HG03442 (cell line): Measurements from ENCODE around the gene OBP2A.
"Not testable (repeated sequence)": the region's sequence is repeated elsewhere in the genome, so short reads cannot be mapped to it uniquely, and the experiment has no call there.

Experiments
- ATAC-seq: cut with Tn5 transposase; IDR thresholded peaks from one replicate; pipeline ENCODE4 v1.9.1; 2021; ENCODE audit warnings: mild to moderate bottlenecking, moderate library complexity; ENCODE audit not compliant: unreplicated experiment

OBP2A gene

DNA sequence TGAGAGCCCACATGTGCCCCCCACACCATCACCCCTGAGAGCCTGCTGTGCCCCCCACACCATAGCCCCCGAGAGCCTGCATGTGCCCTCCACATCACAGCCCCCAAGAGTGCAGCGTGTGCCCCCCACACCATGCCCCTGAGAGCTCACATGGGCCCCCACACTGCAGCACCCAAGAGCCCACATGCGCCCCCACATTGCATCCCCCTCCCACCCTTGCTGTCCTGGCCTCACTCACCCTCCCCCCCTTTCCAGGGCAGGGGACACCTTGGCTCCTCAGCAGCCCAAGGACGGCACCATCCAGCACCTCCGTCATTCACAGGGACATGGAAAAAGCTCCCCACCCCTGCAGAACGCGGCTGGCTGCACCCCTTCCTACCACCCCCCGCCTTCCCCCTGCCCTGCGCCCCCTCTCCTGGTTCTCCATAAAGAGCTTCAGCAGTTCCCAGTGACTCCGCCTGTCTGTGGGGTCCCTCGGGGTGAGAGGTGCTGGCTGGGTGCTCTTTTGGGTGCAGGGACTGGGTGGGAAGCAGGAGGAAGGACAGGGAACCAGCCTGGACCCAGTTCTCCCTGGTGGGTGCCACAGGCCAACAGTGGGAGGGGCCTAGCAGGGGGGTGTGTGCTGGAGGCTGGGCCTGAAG, 19.7 kb upstream of the OBP2A start:
- ATAC-seq: no peak

DNA sequence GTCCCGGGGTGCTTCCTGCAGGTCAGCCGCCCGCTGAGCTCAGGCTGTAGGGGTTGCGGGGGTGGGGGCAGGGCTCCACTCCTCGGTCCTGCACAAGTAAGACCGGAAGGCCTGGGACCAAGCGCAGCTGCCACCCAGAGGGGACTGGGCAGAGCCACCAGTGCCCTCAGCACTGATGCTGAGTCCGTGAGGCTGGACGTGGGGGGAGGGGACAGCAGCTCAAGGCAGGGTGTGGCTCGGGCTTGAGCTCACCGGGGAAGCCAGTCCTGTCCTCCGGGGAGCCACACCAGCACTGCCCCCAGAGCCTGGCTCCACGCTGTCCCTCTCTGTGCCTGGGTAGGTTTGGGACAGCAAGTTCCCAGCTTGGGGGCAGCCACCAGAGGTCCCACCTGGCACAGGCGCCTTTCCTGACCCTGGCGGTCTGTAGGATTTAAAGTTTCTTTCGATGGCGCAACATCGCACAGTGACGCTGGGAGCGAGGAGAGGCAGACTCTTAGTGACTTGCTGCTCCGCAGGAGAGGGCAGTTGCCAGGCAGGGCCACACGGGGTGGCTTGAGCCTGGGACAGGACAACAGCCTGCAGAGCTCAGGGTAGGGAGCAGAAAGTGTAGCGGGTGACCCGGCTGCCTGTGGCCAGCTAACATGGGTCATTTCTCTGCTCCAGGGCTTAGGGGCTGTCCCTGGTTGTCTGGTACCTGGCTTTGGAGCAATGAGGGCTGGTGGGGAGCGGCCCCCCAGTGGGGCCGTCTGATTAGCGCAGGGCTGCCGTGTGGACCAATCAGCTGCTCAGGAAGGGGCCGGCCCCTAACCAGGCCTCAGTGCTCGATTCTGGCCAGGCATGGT, 19.0 kb upstream of the OBP2A start:
- ATAC-seq: no peak

DNA sequence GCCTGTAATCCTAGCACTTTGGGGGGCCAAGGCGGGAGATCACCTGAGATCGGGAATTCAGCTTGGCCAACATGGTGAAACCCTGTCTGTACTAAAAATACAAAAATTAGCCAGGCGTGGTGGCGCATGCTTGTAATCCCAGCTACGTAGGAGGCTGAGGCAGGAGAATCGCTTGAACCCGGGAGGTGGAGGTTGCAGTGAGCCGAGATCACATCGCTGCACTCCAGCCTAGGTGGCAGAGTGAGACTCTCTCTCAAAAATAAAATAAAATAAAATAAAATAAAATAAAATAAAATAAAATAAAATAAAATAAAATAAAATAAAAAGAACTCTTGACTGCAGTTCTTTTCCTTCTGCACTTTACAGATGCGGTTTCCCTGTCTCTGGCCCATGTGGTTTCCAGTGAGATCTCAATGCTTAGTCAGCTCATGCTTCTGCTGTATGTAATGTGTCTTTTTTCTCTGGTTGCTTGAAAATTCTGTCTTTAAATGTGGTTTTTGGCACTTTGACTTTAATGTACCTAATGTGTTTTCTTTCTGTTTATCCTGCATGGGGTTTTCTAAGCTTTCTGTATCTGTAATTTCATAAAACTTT, 17.0 kb upstream of the OBP2A start:
- not testable (repeated sequence) for ATAC-seq

DNA sequence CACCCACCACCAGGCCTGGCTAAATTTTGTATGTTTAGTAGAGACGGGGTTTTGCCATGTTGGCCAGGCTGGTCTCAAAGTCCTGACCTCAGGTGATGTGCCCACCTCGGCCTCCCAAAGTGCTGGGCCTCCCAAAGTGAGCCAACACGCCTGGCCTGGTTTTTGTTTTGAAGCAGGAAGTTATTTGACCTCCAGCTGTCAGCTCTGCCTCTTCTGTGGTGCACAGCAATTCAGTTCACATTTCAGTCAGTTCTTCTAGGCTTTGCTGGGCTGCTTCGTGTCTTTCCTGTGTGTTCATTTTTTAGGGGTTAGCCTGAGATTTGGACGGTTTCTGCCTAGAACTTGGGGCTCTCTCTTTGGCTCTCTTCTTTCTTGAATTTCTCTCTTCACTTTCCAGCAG, 15.8 kb upstream of the OBP2A start:
- ATAC-seq: no peak

DNA sequence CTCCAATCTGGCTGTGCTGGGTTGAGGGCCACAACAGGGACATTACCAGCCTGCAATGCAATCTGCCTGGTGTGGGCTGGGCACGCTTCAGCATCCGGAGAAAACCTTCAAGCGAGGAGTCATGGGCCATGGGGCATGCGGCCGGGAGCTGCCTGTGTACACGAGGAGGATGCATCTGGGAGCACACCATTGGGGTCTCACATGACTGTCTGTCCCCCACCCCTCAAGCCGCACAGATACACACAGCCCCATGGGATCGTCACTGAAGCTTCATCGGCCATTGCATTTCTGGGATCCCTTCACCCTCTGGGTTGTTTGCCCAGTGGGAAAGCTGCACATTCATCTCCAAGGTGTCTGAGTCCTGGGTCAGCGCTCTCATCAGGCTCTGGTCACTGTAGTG, 14.8 kb upstream of the OBP2A start:
- no peak for ATAC-seq

DNA sequence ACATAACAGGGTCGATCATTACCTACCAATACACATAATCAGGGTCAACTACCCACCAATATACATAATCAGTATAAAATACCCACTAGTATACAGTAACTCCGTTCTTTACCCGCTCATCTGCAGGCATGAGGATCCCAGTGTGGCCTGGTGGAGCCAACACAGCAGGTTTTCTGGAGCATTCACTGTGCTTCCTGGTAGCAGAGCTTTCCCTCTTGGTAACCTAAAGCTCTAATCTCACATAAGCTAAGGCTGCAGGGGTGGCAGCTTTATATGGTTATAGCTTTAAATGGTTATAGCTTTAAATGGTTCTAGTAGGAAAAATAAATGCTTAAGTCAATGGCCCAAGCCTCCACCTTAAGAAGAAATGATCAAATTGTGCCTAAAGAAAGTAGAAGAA, 12.8 kb upstream of the OBP2A start:
- ATAC-seq: no peak

DNA sequence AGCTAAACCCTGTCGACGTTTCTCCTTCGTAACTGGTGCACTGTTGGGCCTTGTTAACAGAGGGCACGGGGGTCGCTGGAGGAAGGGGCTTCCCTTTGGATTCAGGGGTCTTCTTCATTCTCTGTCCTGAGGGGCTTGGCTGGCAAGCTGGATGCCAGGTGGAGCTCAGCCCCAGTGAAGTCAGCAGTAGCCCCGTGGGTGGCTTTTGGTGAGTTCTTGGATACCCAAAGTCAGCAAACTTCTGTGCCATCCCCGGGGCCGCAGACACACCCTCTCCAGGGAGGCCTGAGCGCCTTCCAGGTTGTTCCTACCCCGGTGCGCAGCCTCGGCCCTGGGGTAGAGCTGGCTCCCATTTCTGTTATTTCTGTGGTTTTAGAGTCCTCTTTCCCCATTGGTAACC, 12.3 kb upstream of the OBP2A start:
- ATAC-seq: no peak

DNA sequence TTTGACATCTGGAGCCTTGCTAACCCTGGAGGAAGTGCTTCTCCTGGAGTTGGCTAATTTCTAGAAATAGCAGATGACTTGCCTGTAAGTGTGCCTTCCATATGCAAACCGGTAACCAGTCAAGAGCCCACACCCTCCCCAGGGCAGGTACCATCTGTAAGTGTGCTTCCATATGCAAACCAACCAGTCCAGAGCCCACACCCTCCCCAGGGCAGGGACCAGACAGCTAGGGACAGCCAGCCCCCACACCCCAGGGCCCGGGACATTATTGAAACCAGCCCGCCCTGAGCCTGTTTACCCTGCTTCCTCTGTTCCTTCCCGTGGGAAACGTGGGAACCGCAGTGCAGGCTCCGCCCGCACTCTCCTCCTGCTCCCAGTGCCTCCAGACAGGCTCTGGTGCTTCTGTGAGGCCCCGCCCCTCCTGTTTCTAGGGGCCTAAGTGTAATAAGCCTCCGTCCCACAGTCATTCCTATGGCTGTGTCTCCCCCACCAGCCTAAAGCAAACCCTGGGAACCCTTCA, 11.7 kb upstream of the OBP2A start:
- ATAC-seq: not testable (repeated sequence)

DNA sequence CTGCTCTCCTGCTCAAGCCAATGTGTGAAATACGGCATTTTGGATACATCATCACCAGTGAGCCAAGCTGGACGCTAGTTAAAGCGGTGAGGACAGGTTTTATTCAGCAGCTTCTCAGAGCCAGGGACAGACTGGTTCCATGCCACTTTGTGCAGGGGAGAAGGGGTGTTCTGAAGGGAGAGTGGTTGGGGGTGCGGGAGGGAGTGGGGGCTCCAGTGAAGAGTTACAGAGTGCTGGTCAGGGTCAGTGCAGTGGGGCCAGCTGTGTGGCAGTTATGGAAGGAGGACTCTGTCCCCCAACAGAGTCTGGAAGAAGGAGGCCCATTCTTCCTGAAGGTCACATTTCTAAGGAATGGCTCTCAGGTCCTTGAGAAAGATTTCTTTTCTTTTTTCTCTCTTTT, 11.1 kb upstream of the OBP2A start:
- not testable (repeated sequence) for ATAC-seq

DNA sequence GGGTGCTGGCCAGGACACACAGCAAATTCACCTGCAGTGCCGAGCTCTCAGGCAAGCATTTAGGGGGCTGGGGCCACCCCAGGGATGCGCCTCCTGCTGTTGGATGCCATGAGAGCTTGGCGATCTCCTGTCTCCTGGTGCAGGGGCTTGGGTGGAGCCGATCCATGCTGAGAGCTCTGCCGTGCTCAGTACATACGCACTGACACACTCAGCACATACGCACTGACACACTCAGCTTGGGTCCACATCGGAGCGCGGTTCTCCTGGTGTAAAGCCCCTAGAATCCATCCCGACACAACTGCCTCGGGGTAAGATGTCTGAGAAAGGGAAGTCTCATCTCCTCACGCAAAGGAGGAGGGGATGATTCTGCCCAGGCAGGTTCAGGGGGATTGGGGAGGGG, 10.3 kb upstream of the OBP2A start:
- not testable (repeated sequence) for ATAC-seq

DNA sequence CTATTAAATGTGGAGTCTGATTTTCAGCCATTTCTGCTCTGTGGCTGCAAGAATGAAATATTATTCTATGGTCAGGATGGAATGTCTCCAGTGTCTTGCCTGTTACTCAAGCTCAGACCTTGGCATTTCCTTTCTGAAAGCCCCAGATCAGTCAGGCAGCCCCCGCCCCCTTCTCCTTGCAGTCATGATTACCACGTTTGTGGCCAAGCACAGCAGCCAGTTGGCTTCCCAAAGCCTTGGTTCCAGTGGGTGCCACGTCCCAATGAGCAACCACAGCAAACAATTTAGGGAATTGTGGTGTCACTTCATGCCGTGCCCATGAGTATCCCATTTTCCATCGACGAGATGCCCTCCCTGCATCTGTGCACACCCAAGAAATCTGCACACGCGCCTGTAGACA, 9.7 kb upstream of the OBP2A start:
- no peak for ATAC-seq

DNA sequence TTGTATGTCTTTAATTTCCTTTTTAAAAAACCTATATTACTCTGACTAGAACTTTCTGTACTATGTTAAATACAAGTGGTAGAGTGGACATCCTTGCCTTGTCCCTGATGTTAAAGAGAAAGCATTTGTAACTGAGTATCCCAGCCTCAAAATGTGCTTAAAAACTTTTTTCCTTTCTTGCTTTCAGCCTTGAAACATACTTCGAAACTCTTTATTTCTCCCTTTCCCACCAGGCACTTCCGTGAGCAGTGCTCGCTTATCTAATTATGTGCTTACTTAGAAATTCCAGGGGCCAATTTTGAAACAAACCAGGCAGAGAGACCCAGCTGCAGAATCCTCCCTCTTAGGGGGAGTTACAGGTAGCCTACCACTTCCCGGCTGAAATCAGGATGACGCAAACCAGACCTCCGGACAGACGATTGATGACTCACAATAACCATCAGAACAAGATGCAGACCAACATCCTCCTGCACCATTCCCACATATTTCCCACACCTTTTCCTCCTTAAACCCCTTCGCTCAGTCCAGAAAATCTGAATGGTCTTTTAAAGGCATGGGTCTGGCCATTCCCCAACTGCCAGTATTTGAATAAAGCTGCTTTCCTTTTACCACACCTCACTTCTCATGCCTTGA, 2.5 kb upstream of the OBP2A start:
- ATAC-seq: not testable (repeated sequence)

DNA sequence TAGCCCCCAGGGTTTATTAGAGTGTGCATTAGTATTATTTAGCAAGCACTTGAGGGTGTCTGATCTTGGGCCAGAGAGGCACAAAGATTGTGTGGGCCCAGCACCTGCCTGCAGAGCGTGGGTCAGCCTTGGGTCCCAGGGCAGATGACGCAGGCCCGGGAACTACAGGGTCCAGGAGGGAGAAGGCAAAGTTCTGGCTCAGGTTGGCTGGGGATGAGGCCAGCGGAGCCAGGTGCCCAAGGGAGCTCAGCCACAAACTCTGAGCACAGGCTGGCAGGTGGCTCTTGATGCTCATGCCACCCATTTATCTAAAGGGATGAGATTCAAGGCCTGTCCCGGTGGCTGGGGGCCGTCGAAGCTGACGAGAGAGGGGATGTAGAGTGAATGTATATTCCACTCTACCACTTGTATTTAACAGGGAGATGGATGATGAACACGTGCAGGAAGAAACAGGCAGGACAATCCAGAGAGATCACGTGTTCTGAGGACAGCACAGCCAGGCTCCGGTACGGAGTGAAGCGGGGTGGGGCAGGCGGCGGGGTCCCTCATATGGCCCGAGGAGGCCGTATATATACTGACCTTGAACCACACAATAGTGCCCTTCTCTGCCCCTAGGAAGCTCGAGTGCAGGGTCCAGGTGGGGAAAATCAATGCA, 818 bp upstream of the OBP2A start:
- no peak for ATAC-seq

DNA sequence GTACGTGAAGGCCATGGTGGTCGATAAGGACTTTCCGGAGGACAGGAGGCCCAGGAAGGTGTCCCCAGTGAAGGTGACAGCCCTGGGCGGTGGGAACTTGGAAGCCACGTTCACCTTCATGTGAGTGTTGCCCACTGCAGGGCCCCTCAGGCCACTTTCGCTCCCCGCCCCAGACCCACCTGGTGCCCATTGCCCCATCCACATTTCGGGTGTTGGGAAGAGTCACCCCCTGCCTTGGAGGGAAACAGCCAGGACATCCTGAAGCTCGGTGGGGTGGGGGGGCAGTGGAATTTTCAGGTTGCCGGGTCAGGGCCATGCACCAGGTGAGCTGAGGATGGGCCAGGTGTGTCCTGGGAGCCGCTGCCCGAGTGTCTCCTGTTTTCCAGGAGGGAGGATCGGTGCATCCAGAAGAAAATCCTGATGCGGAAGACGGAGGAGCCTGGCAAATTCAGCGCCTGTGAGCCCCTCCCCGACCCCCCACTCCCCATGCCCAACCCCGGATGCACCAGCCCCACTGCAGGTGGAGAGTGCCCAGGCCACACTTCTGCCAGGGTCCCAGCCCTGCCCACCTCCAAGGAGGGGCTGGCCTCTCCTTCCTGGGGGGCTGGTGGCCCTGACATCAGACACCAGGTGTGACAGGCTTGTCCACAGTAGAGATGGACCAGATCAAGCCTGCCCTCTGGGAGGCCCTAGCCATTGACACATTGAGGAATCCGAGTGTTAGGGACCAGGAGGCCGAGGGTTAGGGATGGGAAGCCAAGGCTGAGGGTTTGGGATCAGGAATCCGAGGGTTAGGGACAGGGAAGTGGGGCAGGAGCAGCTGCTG, 1.1 kb downstream of the OBP2A start:
- not testable (repeated sequence) for ATAC-seq

DNA sequence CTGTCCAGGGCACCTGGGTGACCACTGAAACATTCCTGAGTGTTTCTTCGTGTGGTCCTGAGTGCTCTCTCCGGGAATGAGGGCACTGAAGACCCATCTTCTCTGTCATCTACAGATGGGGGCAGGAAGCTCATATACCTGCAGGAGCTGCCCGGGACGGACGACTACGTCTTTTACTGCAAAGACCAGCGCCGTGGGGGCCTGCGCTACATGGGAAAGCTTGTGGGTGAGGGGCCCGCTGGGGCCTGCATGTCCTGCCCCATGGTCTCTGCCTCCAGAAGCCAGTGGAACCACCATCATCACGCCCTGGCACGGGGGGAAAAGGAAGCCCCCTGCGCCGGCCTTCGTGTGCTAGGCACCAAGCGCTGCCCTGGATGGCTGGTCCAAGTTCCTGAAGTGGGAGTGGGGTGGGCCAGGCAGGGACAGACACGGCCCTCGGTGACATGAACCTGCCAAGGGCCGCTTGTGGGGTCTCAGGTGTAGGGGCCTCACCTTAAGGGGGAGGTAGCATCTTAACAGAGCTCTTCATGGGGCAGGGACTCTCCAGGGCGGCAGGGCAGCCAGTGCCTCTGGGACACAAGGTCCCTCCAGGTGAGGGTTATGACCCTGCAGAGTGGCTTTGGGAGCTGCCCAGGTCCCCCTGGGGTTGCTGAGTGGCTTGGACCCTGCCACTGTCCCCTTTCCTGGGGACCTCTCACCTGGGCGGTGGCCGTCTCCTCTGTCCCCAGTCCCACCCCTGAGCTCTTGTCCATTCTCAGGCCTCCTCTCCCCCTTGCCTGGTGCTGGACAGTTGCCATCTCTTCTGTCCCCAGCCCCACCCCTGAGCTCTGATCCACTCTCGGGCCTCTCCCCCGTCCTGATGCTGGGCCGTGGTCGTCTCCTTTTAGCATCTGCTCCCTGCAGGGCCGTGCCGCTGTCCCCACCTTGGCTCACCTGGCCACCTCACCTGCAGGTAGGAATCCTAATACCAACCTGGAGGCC, 2.1 kb downstream of the OBP2A start:
- no peak for ATAC-seq

DNA sequence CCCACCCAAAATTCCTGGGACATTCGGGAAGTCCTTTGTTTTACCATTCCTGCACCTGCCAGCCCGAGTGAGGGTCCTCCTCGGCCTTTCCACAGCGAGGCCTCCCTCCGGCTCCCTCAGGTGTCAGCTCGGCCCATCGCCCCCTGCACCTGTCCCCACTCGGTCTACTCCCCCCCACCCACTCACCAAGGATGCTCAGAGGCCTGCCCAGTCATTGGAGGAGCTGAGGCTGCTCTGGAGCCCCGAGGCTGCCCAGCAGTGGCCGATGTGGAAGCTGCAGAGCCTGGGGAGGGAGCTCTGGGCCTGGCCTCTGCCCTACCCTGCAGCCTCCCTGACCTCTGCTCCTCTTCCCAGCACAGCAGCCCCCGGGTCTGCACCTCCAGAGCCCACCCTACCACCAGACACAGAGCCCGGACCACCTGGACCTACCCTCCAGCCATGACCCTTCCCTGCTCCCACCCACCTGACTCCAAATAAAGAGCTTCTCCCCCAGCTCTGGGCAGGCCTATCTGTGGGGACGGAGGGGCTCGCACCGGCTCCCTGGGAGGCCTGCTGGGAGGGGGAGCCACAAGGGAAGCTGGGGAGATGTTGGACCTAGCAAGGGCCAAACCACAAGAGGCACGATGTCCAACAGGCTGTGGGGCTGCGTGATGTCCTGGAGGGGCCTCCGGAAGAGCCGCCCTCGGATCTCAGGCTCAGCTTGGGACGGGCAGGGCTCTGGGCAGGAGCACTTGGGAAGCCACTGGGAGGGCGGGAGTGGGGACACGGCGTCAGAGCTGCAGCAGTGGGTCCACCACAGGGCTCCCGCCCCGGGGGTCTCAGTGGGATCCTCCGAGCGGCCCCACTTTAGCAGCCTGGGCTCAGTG, 3.8 kb downstream of the OBP2A start:
- not testable (repeated sequence) for ATAC-seq

DNA sequence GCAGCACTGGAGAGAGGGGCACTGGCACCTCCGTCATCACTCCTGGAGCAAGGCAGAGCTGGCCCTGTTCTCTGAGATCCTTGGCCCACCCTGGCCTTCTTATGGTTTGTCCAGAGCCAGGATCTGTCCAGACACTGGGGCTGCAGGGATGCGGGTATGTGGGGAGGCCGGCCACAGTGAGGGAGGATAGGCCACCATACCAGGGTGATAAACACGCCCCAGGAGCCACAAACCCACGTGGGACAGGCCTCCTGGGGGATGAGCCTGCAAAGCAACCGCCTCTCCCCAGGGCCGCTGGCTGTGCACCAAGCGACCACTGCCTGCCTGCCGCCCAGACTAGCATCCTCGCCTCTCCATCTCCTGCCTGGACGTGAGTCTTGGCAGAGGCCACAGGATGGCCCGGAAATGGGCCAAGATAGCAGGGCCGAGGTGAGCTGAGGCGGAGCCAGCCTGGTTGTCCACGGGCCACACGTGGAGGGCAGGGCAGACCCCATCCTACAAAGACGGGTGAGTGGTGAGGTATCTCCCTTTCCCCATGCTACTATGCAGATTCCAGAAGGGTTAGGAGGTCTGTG, 4.5 kb downstream of the OBP2A start:
- ATAC-seq: no peak

DNA sequence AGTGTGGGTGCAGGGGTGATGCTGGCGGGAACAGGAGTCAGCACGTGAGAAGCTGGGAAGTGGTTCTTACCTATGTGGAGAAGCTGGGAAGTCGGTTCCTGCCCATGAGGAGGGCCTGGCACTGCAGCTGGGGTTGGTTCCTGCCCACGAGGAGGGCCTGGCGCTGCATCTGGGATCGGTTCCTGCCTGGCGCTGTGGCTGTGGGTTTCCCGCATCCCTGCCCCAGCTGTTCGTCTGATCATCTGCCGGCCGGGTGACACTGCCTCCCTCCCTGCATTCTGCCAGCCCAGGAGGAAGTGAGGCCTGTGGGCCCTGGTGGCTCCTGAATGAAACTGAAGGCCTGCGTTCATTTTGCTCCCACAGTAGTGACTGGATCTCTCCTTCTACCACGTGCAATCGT, 5.1 kb downstream of the OBP2A start:
- ATAC-seq: no peak
